Stimulated activated CD4-positive, alpha-beta T cell treated with anti-CD3 and anti-CD28 coated beads, Interleukin-1b, Interleukin-23, amount 100 ng/mL, for 1 hour (primary cell): ENCODE results near the gene KIAA0825.
"Not testable (repeated sequence)": the region's sequence is repeated elsewhere in the genome, so short reads cannot be mapped to it uniquely, and the experiment has no call there.

Experiments
- DNase-seq, 2 donors: peaks; one replicate each; pipeline ENCODE4 v3.0.0-alpha.2; 2020; ENCODE audit warnings: low read depth in 2 of 2

The KIAA0825 gene

DNA sequence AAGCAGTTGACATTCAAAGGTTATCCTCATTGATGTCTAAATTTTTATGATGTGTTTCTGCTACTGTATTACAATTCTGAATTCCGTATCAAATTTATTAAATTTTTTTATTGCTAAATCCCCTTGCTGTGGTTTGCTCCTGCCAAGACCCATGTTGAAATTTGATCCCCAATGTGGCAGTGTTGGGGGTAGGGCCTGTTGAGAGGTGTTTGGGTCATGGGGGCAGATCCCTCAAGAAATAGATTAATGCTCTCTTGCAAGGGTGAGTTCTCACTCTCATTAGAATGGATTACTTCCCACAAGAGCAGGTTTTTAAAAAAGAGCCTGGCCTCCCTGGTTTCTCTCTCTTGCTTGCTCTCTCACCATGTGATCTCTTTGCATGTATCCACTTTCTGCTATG, 442.5 kb downstream of the KIAA0825 start:
- DNase-seq: no peak

DNA sequence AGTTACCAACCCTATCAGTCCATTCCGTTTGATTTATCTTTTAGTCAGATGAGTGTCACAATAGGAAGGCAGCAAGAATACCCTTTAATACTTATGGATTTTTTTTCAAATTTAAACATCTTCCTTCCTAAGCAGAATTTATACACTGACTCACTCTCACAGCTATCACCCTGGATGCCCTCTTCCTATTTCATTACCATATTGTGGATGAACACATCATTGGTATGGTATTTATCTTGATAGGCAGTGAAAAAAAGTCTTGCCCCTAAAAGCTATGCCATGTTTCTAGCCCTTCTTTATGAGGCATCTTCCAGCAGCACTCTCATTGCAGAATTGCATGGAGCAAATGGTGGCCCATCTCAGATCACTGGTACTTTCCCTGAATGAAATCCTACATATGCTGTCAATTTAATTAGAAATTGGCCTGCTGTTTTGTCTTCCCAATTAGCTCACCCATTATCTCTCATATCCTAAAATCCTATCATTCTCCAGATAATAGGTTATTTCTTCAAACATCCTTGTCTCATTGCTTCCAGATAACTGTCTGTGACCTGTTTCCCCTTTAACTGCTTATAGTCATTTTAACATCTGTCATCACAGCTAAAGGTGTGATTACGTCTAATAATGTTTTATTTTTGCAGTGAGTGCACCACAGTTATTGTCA, 443.5 kb downstream of the KIAA0825 start:
- DNase-seq: no peak

DNA sequence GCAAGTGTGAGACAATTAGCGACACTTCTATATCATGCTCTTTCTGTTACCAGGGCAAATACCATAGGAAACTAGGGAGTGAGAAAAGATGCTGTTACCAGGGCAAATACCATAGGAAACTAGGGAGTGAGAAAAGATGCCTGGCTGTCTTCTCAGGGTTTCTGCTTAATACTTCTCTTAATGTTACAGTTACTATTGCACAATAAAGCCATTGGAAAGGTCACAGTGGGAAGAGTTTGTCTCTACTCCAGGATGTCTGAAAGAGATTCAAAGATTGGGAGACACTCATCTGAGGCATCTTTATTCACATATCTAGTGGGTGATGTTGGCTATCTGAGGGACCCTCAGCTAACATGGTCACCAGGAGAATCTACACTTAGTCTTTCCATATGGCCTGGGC, 445.3 kb downstream of the KIAA0825 start:
- no peak for DNase-seq

DNA sequence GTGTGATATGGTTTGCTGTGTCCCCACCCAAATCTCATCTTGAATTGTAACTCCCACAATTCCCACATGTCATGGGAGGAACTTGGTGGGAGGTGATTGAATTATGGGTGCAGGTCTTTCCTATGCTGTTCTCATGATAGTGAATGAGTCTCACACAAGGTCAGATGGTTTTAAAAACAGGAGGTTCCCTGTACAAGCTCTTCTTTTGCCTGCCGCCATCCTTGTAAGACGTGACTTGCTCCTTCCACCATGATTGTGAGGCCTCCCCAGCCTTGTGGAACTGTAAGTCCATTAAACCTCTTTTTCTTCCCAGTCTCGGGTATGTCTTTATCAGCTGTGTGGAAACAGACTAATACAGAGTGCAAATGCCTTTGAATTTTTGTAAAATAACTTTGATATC, 447.3 kb downstream of the KIAA0825 start:
- DNase-seq: not testable (repeated sequence)

GRCh38 chr5:94170158-94170557, 448.2 kb downstream of the KIAA0825 start:
- not testable (repeated sequence) for DNase-seq

GRCh38 chr5:94168151-94168550, 450.3 kb downstream of the KIAA0825 start:
- no peak for DNase-seq

- no peak for DNase-seq
These were observed 456.6 kb downstream of the KIAA0825 start for GRCh38 chr5:94161801-94162200.

GRCh38 chr5:94159144-94159543, 459.3 kb downstream of the KIAA0825 start:
- no peak for DNase-seq

GRCh38 chr5:94157704-94158539, 460.5 kb downstream of the KIAA0825 start:
- DNase-seq: no peak

DNA sequence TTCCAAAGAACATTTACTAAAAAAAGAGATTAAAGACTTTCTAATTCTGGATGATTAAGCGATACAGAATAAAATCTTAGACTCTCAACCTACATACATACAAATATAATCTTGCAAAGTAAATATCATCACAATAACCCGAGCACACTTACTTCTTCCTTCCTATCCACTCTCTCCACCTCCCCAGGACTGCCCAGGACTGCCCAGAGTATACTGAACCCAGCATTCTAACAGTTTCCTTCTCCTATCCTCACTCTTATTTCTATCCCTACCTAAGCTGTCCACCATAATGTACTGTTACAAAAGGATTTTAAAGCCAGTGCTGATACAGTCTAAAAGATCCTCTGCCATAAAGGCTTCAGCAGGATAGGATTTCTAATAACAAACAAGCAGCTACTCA, 463.7 kb downstream of the KIAA0825 start:
- DNase-seq: no peak

- no peak for DNase-seq
These were observed 464.5 kb downstream of the KIAA0825 start for GRCh38 chr5:94153736-94154450.

- not testable (repeated sequence) for DNase-seq
These were observed 474.8 kb downstream of the KIAA0825 start for GRCh38 chr5:94143621-94144020.

DNA sequence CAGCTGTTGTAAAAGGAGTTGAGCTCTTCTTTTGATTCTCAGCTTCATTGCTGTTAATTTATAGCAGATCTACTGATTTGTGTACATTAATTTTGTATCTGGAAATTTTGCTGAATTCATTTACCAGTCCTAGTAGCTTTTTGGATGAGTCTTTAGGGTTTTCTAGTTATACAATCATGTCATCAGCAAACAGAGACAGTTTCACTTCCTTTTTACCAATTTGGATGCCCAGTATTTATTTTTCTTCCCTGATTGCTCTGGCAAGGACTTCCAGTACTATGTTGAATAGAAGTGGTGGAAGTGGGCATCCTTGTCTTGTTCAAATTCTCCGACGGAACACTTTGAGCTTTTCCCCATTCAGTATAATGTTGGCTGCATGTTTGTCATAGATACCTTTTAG, 478.1 kb downstream of the KIAA0825 start:
- DNase-seq: no peak

GRCh38 chr5:94130077-94130476, 488.3 kb downstream of the KIAA0825 start:
- DNase-seq: no peak

- DNase-seq: no peak
These were observed 493.3 kb downstream of the KIAA0825 start for GRCh38 chr5:94125107-94125506.

GRCh38 chr5:94116317-94116716, 502.1 kb downstream of the KIAA0825 start:
- DNase-seq: not testable (repeated sequence)

DNA sequence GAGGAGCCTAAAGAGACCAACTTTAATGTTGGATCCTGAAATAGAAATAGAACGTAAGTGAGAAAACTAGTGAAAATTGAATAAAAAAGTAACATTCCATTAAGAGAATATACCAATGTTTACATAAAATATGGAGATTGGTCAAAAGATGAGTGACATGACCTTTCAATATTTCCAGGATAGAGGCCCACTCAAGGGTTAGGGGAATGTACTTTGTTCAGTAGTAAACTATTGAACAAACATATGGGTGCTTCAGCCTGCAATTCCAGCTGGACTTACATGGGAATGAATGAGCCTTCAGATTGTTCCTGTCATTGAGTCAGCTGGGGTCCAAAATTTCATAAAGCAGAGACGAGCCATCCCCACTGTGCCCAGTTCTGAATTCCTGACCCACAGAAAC, 505.3 kb downstream of the KIAA0825 start:
- DNase-seq: no peak

DNA sequence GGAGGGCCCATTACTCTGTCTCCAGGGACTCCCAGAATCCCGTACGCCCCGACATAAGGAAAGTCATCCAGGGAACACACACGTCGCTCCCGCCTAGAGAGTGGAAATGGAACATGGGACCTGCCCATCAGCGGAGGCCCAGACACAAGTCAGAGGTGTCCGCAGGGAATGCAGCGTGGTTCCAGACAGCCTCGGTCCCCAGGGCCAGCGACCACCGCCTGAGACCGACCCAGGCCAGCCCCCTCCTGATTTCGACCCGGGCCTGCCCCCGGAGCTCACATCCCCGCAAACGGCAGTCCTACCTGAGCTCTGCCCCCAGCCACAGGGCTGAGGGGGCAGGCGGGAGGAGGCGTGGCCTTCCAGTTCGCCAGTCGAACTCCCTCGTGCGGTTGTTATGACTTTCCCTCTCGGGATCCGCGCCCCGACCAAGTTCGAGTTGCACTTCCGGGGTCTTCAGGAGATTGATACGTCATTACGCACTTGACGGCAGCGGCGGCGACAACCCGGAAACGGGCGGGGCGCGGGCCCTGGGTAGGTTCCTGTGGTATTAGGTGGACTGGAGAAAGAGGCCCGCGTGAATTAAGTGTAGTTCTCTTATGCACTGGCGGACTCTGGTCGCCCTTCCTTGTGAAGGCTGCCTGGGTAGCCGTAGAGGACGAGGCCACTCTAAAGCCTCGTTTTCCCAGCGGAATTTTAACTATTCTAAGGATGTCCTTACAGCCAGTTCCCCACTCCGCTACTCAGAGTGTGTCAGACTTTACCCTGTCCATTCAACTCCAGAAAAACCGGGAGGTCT, 507.0 kb downstream of the KIAA0825 start:
- DNase-seq: peak; percentile 65 to 79

GRCh38 chr5:94103514-94104245, 514.7 kb downstream of the KIAA0825 start:
- no peak for DNase-seq
